SK-N-MC (cell line): ENCODE results near the gene DECR2.

ENCODE experiments used
- EZH2 ChIP-seq: fragments of 200-600 bp; sonication (generic); IDR thresholded peaks from one replicate; pipeline ENCODE4 v1.6.1; 2017; ENCODE audit warnings: antibody characterized with exemption
- FOXP2 ChIP-seq: optimal IDR thresholded peaks from 2 replicates; pipeline ENCODE3; 2011; ENCODE audit warnings: mild to moderate bottlenecking, moderate library complexity; ENCODE audit not compliant: insufficient read depth; ENCODE audit errors: extremely low read length, control extremely low read depth
- POLR2AphosphoS5 ChIP-seq: IDR thresholded peaks from 2 replicates; pipeline ENCODE4 v1.6.1; 2012; ENCODE audit warnings: mild to moderate bottlenecking, low read depth, low read length, borderline replicate concordance

DNA sequence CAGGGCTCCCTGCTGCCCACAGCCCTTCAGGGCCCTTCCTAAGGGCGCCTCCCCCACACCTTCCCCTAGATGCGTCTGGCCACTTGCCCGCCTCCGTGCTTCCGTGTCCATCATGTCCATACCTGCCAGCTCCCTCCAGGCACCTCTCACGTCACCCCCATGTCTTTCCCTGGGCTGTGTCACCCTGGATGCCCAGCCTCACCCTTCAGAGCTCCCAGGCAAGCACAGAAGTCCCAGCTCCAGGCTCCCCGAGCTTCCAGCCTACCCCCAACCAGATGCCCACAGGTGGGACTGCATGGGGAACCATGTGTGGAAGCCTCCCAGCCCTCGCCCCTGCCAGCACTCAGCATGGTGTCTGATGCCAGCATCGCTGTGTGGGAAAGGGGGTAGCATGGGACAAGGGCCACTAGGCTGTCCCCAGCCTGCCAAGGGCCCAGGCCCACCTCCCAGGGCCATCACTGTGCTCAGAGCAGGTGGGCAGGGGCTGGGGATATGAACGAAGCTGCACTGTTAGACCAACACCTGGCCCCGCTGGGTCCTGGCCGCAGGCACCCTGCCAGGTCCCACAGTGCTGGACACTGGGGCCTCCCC is 47.3 kb upstream of the DECR2 start:
- TF ChIP-seq POLR2AphosphoS5 (no peak), EZH2 (no peak), FOXP2 (no peak)
